GM18519 (cell line): ENCODE results near the gene JPH4.

Experiments used
- ATAC-seq: cut with Tn5 transposase; IDR thresholded peaks from one replicate; pipeline ENCODE4 v1.9.1; 2021; ENCODE audit warnings: mild to moderate bottlenecking, moderate library complexity; ENCODE audit not compliant: unreplicated experiment, low FRiP score

The JPH4 gene

GRCh38 chr14:23580948-23581281 lies 2.3 kb upstream of the JPH4 start:
- ATAC-seq, result no peak

DNA sequence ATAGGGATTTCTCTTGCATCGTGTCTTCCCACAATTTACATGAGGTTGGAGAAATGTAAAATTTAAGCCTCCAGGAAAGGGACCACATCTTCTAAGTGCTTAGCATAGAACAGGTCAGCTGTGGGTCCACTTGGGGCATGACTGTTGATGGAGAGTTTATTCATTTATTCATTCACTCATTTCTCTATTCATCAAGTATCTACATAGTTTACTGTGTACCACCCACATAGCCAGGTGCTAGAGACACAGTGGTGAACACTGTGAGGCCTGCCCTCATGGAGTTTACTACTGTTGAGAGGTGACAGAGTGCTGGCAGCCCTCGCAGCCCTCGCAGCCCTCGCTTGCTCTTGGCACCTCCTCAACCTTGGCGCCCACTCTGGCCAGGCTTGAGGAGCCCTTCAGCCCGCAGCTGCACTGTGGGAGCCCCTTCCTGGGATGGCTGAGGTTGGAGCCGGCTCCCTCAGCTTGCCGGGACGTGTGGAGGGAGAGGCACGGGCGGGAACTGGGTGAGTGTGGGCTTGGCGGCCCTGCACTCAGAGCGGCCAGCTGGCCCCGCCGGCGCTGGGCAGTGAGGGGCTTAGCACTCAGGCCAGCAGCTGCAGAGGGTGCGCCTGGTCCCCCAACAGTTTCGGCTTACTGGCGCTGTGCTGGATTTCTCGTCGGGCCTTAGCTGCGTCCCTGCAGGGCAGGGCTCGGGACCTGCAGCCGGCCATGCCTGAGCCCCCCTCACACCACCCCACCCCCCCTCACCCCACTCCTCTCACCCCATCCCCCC lies 1.7 kb upstream of the JPH4 start:
- no peak for ATAC-seq

DNA sequence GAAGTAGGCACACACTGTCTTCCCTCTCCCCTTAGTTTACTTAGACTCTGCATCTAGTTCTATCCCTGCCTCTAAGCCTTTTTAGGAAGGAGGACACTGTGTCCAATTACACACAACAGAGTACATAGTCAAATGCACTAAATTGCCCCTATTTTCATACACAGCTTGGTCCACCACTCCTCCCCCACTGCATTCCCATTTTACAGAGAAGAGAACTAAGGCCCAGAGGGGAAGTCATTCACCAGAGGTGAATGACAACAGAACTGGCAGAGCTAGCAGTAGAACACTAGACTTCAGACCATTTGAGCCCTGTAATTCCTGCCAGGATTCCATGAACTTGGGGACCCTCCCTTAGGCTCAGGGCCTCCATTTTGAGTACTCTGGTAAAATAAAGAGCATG lies 1.1 kb upstream of the JPH4 start:
- no peak for ATAC-seq

DNA sequence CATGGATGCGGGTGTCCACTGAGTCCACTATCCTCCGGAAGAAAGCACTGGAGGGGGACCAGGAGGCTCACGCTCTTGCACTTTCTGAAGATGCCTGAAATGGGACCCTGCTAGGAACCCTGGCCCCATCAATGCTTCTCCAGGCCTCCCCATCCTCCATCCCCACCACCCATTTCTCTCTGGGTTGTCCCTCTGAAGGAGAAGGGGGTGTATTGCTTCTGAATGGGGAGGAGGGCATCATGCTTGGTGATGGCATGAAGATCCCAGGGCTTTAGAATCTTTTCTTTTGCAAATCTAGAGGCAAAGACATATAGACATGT lies 681 bp upstream of the JPH4 start:
- no peak for ATAC-seq

DNA sequence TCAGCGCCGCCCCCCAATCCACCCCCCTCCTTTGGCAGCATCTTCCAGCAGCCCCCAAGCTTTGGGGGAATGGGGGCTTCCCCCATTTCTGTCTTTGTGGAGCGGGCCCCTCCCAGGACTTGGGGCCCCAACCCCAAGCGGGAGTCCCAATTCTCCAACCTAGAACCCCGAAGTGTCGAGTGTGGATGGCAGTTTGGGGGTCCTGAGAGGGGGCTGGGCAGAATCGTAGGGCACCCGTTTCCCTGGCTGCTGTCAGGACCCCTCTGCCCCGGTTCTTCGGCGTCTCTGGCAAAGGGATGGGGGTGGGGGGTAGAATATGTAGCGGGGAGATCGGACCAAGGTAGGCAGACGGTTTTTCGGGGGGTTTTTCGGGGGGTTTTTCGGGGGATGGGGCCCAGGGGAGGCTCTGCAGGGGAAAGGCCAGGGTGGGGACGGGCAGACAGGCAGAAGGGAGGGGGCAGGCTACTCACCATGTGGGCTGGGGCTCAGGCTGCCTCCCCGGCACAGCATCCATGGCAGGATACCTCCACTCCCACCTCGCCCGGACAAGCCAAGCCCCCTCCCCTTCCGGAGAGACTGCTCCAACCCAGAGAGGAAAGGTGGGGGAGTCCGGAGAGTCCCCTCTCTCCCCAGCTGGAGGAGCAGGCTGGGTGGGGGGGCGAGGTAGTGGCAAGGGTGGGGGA lies 739 bp downstream of the JPH4 start:
- ATAC-seq, result no peak

- no peak for ATAC-seq
Measured at GRCh38 chr14:23577004-23577681, 1.4 kb downstream of the JPH4 start.

DNA sequence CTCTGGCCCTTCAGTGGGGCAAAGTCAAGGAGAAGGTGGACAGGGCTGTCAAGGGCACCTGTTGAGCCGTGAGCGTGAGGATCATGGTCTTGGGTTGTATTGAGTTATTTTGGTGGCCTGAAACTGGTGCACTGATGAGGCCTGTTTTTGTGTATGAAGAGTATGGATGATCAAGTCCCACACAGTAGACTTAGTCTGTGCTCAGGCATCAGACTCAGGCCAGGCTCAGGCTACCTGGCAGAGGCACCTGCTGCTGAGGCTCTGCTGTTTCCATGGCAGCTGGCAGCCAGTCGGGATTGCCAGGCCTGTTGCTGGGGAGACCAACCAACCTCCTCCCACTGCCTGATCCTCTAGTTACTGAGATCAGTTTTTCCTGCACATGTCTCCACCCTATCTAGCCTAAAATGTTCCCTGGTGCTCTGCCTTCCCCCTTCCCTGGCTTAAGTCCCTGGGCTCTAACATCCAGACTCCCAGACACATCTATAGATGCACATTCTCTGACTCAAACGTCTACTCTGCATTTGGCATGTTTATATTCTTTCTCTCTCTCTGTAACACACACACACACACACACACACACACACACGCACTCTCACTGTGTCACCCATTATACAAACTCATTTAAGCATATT lies 5.1 kb downstream of the JPH4 start:
- no peak for ATAC-seq

DNA sequence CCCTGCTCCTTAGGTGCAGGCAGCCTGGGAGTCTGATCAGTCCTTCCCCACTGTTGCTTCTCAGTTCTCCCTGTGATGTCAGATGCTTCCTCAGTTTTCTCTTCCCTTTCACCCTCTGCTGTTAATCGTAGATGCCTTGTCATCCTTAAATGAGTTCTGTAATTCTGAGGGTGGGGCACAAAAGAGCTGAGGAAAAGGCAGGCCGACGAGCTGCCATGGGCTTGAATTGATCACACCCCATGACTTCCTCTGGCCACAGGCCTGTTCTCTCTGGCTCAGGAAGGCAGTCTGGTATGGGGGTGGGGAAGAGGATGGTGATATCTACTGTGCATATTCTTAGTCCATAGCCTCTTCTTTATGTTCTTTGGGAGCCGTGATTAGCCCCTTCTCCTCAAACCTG lies 5.8 kb downstream of the JPH4 start:
- ATAC-seq, result no peak

DNA sequence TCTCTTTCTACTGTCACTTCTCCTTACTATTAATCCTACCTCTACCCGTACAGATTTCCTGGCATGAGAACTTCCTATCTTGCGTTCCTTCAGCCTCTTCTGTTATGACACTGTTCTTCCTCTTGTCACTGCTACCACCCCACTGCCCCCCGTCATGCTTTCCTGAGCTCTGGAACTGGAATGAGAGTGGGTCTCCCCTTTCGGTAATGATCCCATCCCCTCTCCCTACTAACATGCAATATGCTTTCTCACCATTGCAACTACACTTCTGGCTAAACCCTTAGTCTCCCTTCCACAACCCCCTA lies 6.1 kb downstream of the JPH4 start:
- no peak for ATAC-seq

DNA sequence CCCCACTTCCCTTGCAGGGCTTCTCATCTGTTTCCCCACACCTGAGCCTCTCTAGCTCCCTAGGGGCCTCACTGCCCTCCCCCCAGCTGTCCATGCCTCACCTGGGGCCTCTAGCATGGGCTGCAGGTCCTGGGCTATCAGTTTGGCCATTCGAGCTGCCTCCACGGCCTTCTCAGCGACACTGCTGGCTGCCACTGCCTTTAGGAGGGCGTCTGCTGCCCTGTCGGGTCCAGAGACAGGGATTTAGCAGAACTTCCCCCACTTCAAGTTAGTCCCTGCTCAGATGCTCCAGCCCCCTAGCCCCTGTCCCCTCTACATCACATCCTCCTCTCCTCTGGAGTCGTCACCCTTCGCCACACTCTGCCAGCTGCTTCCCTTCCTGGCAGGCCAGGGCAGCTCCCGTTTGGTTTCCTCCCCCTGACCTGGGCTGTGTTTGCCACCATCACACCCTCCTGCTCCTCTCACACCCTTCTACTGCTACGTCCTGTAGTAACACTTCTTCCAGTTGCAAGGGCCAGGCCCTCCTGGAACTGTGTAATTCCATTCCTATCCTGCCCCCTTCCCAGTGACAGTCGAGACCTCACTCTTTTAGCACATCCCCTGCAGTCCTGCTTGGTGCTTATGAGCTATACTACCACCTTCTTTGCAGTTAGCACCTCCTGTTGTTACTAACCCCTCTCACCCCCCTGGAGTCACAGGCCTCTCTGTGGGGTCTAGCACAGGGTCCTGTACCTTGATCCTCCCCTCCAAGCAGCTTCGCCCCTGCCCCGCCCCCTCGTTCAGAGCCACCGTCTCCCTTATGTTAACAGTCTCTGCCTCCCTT lies 6.7 kb downstream of the JPH4 start:
- ATAC-seq, result no peak

- no peak for ATAC-seq
Measured at GRCh38 chr14:23570806-23571483, 7.6 kb downstream of the JPH4 start.

- no peak for ATAC-seq
Measured at GRCh38 chr14:23569443-23570151, 9.0 kb downstream of the JPH4 start.

DNA sequence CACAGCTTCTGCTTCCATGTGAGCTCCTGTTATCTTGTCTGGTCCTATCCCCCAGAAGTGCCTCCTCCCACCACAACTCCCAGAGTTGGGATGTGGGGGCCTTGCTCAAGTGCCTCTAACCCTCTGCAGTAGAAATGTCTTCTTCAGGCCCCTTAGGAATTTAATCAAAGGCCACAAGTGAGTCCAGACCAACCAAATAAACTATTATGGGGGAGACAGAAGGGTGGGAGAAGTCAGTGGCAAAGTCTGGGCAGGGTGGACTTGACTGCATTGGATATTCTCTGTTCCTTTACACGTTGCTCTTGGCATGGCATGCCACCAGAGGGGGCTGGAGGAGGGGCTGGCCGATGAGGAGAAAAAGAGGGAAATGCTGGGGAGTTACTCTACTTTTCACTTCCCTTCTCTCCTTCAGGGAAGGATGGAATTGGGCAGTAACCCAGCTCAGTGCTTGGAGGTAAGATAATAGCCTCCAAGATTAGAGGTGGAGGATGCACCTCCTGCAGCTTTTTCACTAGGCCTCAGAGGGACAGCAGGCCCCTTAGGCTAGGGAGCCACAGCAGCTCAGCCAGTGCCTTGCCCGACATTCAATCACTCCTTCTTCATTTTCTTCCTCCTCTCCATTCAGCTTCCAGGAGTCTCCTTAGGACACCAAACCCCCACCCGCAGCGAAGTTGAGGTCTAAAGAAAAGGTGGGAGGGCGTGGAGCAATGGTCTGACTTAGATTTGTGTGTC lies 9.8 kb downstream of the JPH4 start:
- ATAC-seq, result no peak

- ATAC-seq, result no peak
Measured at GRCh38 chr14:23568021-23568599, 10.5 kb downstream of the JPH4 start.

GRCh38 chr14:23567186-23568020 lies 11.2 kb downstream of the JPH4 start, which contains the start of gene AP1G2:
AP1G2 (minus strand) TSS chr14:23567791; CDS start chr14:23567314, 477 bp downstream.
- ATAC-seq, result peak; percentile 63

- no peak for ATAC-seq
Measured at GRCh38 chr14:23566778-23567185, 11.8 kb downstream of the JPH4 start.

GRCh38 chr14:23566112-23566777 lies 12.3 kb downstream of the JPH4 start:
- ATAC-seq, result no peak
